Keratinocyte (primary cell): ENCODE data around the gene IL1RAP. TPM values are rescaled to one million over a fixed set of nuclear protein-coding genes. Genes with fewer than 3 reads are reported as not detected.

Source experiments
- DNase-seq: peaks from one replicate; pipeline ENCODE4 v3.0.0-alpha.2; 2011; ENCODE audit warnings: low read depth, missing footprints, low spot score
- FAIRE-seq: peaks from 2 replicates; lab custom pipeline; 2011; peaks lifted over from hg19 to GRCh38; lab: Jason Lieb, UNC
- H2AFZ ChIP-seq: 2 replicates; pipeline ENCODE4 v1.6.0; 2012; ENCODE audit warnings: low read length, control low read depth, inconsistent platforms; ENCODE audit not compliant: control insufficient read depth
- H3K27ac ChIP-seq: 2 replicates; pipeline ENCODE4 v1.5.1; 2011; ENCODE audit warnings: low read length; ENCODE audit not compliant: control insufficient read depth, insufficient read depth
- H3K27me3 ChIP-seq: 3 replicates; pipeline ENCODE4 v1.6.0; 2011; ENCODE audit warnings: low read length; ENCODE audit not compliant: control insufficient read depth, insufficient read depth; ENCODE audit errors: extremely low read depth
- H3K36me3 ChIP-seq, 2 experiments: 2 replicates in 1 of 2; 3 replicates in 1 of 2; pipeline ENCODE4 v1.5.1; 2011; ENCODE audit warnings: low read length in 2 of 2, mild to moderate bottlenecking in 1 of 2; ENCODE audit not compliant: control insufficient read depth in 2 of 2, insufficient read depth in 2 of 2; ENCODE audit errors: extremely low read depth in 1 of 2
- H3K4me1 ChIP-seq: 3 replicates; pipeline ENCODE4 v1.5.1; 2011; ENCODE audit warnings: low read length; ENCODE audit not compliant: control insufficient read depth, insufficient read depth; ENCODE audit errors: extremely low read depth
- H3K4me2 ChIP-seq: 3 replicates; pipeline ENCODE4 v1.6.0; 2011; ENCODE audit warnings: low read depth, low read length; ENCODE audit not compliant: control insufficient read depth, insufficient read depth; ENCODE audit errors: extremely low read depth
- H3K4me3 ChIP-seq, 3 experiments: fragments of 200-600 bp in 1 of 3; sonication (generic) in 1 of 3; 2 replicates in 2 of 3; 3 replicates in 1 of 3; pipeline ENCODE4 v1.5.1; 2011 to 2016; ENCODE audit warnings: low read length in 3 of 3, mild to moderate bottlenecking in 3 of 3, control low read depth in 2 of 3, inconsistent platforms in 1 of 3, low read depth in 1 of 3, mixed read lengths in 1 of 3, mixed run types in 1 of 3, moderate library complexity in 1 of 3; ENCODE audit not compliant: control insufficient read depth in 2 of 3, insufficient read depth in 2 of 3; ENCODE audit errors: extremely low read depth in 1 of 3
- H3K79me2 ChIP-seq: 2 replicates; pipeline ENCODE4 v1.6.0; 2012; ENCODE audit warnings: low read length; ENCODE audit not compliant: control insufficient read depth, insufficient read depth
- H3K9ac ChIP-seq: 3 replicates; pipeline ENCODE4 v1.6.0; 2011; ENCODE audit warnings: low read length; ENCODE audit not compliant: control insufficient read depth, insufficient read depth; ENCODE audit errors: extremely low read depth
- H3K9me1 ChIP-seq: 3 replicates; pipeline ENCODE4 v1.6.0; 2011; ENCODE audit warnings: low read length; ENCODE audit not compliant: control insufficient read depth, insufficient read depth; ENCODE audit errors: extremely low read depth
- H3K9me3 ChIP-seq: 2 replicates; pipeline ENCODE4 v1.5.1; 2012; ENCODE audit warnings: low read depth, low read length; ENCODE audit not compliant: control insufficient read depth
- H4K20me1 ChIP-seq: 3 replicates; pipeline ENCODE4 v1.6.0; 2011; ENCODE audit warnings: low read length; ENCODE audit not compliant: control insufficient read depth, insufficient read depth; ENCODE audit errors: extremely low read depth
- CTCF ChIP-seq, 3 experiments: IDR thresholded peaks in 1 of 3; conservative IDR thresholded peaks in 1 of 3; optimal IDR thresholded peaks in 1 of 3; 2 replicates in 2 of 3; 3 replicates in 1 of 3; pipeline versions ENCODE3 to v1.5.1; 2011; ENCODE audit warnings: low read length in 3 of 3, mild to moderate bottlenecking in 3 of 3, moderate library complexity in 2 of 3, control low read depth in 1 of 3, inconsistent platforms in 1 of 3; ENCODE audit not compliant: insufficient read depth in 2 of 3; ENCODE audit errors: extremely low read depth in 1 of 3
- EZH2 ChIP-seq: IDR thresholded peaks from one replicate; pipeline ENCODE4 v1.6.1; 2012; ENCODE audit warnings: inconsistent platforms, mild to moderate bottlenecking, low read length, moderate library complexity
- dilution Hi-C: fragments of 300-500 bp; cut with MboI; formaldehyde crosslinking; loops from one replicate; pipeline ENCODE4 v1.7.0; 2020; ENCODE audit warnings: low sequenced_read_pairs; ENCODE audit not compliant: extremely low pct_ligation_motif_present
- polyA plus RNA-seq, 5 experiments: library from polyadenylated mRNA; depleted of rRNA in 3 of 5; stranded (reverse) in 3 of 5; stranded (forward) in 1 of 5; unstranded in 1 of 5; fragments of >200 nt; gene quantifications; 1 replicate in 1 of 5; 2 replicates in 3 of 5; 3 replicates in 1 of 5; pipeline versions ENCODE4 v1.2.1 to v1.2.3, GENCODE V29; 2011 to 2012; ENCODE audit warnings: missing spikeins in 2 of 5, low read depth in 1 of 5, low replicate concordance in 1 of 5

Gene IL1RAP
- polyA plus RNA-seq, 1 donor (not counting 4 experiments of a cell fraction or from before 2014, with no cell fraction given): 69.7 TPM

- Histone ChIP-seq H3K36me3 (peaks cover 4 to 22% of the 10 kb centered on the region in 2 experiments), H2AFZ (no peak overlapping the region), H3K4me2 (no peak overlapping the region), H3K79me2 (peaks cover 72% of the 10 kb centered on the region), H3K9me1 (no peaks in the 10 kb centered on the region), H3K9me3 (no peaks in the 10 kb centered on the region), H3K4me1 (no peaks in the 10 kb centered on the region), H3K4me3 (no peak overlapping the region), H4K20me1 (no peaks in the 10 kb centered on the region), H3K27ac (no peak overlapping the region), H3K9ac (no peak overlapping the region), H3K27me3 (no peaks in the 10 kb centered on the region)
- FAIRE-seq (no peak), DNase-seq (no peak)
- dilution Hi-C loops: no loop called here
- TF ChIP-seq EZH2 (no peak), CTCF (optimal IDR thresholded peaks at IDR 0.05 in 1 of 3, IDR thresholded peaks at IDR 0.05 in 1 of 3, conservative IDR thresholded peaks at IDR 0.05 in 1 of 3; ENCODE audit: extremely low read depth in 1 of 3, insufficient read depth in 2 of 3, low read length in 3 of 3) (no peak)
Observed at GRCh38 chr3:190552021-190552420, 38.1 kb downstream of the IL1RAP start.

- Histone ChIP-seq H3K4me2 (no peak overlapping the region), H3K4me1 (no peaks in the 10 kb centered on the region), H3K9ac (no peak overlapping the region), H3K4me3 (no peak overlapping the region), H3K79me2 (peaks cover 70% of the 10 kb centered on the region), H3K27ac (no peak overlapping the region), H2AFZ (no peak overlapping the region), H3K27me3 (no peaks in the 10 kb centered on the region), H3K9me1 (no peaks in the 10 kb centered on the region), H4K20me1 (no peaks in the 10 kb centered on the region), H3K9me3 (no peaks in the 10 kb centered on the region), H3K36me3 (peaks cover 6 to 20% of the 10 kb centered on the region in 2 experiments)
- no peak for DNase-seq
- dilution Hi-C loops: no loop called here
- no peak for FAIRE-seq
- TF ChIP-seq CTCF (optimal IDR thresholded peaks at IDR 0.05 in 1 of 3, IDR thresholded peaks at IDR 0.05 in 1 of 3, conservative IDR thresholded peaks at IDR 0.05 in 1 of 3; ENCODE audit: extremely low read depth in 1 of 3, insufficient read depth in 2 of 3, low read length in 3 of 3) (no peak), EZH2 (no peak)
Observed at GRCh38 chr3:190552969-190553759, 39.3 kb downstream of the IL1RAP start.
